IPS-18c (cell line): ENCODE measurements around the gene KRT16.
"Not testable (repeated sequence)": the region's sequence is repeated elsewhere in the genome, so short reads cannot be mapped to it uniquely, and the experiment has no call there.

Source experiments
- H3K4me3 ChIP-seq: 2 replicates; pipeline ENCODE4 v1.7.0; 2013; ENCODE audit warnings: low read depth, mild to moderate bottlenecking, low read length, moderate library complexity; ENCODE audit not compliant: insufficient read depth
- H3K9me3 ChIP-seq: one replicate; pipeline ENCODE4 v1.6.1; 2013; ENCODE audit warnings: mild to moderate bottlenecking, low read length, moderate library complexity; ENCODE audit not compliant: control insufficient read depth, insufficient read depth

KRT16 gene

DNA sequence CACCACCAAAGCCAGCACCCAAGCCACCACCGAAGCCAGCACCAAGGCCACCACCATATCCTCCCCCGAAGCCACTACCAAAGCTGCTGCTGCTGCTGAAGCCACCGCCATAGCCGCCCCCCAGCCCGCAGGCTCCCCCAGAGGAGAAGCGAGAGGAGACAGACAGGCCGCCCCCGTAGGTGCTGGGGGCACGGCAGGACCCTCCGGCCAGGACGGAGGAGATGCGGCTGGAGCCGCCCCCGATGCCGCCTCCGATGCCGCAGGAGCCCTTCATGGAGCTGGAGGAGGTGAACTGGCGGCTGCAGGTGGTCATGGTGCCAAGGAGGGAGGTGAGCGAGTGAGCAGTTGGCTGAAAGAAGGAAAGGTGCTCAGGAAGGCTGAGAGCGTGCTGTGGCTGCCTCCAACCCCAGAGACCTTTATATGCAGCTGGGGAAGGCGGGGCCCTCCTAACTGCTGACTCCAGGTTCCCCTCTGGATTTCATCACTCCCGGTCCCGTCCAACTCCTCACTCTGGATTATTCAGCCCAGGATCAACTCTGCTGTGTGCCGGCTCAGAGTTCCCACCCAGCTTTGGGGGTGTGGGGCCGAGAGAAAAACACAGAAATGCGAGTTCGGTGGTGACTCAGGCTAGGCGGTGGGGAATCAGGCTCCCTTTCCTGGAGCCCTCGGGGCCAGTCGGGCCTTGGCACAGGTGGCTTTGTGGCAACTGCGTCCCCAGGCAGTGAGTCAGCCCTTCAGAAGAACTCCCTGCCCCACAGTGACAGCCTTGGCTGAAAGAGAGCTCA is at the start of gene KRT16:
KRT16 (minus strand) TSS at position 392 of the 785 bp plus-strand sequence; CDS start at position 313, 79 bp downstream.
- H3K4me3 ChIP-seq, H3K9me3 ChIP-seq: not testable (repeated sequence)

GRCh38 chr17:41660221-41660711 is 47.7 kb upstream of the KRT16 start:
- Histone ChIP-seq H3K4me3 (no peak overlapping the region; the same call in 1 of the 2 replicates), H3K9me3 (no peaks in the 10 kb centered on the region)

- no peak overlapping the region for H3K4me3 ChIP-seq
- no peaks in the 10 kb centered on the region for H3K9me3 ChIP-seq
Measured at GRCh38 chr17:41659427-41660212, 47.1 kb upstream of the KRT16 start.

DNA sequence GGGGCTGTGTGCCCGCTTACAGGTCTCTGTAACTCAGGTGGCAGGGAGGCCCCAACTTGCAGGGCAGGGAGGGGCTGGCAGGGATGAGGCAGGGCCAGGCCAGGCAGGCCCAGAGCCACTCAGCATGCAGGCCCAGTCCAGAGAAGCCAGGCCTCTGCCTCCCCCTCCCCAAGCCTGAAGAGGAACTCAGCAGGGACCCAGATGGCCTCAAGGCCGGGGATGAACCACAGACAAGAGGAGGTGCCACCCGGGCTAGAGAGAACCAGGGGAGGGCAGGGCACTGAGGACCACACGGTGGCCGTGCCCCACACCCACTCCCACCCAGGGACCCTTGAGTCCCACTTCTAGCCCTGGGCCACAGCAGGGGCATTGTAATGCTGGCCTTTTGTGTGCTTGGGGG is 46.3 kb upstream of the KRT16 start:
- Histone ChIP-seq H3K4me3 (no peak overlapping the region), H3K9me3 (no peaks in the 10 kb centered on the region)

GRCh38 chr17:41657936-41658335 is 45.4 kb upstream of the KRT16 start:
- Histone ChIP-seq H3K4me3 (no peak overlapping the region), H3K9me3 (no peaks in the 10 kb centered on the region)

- H3K9me3 ChIP-seq, result no peaks in the 10 kb centered on the region
- no peak overlapping the region for H3K4me3 ChIP-seq
Measured at GRCh38 chr17:41657176-41657754, 44.7 kb upstream of the KRT16 start.

DNA sequence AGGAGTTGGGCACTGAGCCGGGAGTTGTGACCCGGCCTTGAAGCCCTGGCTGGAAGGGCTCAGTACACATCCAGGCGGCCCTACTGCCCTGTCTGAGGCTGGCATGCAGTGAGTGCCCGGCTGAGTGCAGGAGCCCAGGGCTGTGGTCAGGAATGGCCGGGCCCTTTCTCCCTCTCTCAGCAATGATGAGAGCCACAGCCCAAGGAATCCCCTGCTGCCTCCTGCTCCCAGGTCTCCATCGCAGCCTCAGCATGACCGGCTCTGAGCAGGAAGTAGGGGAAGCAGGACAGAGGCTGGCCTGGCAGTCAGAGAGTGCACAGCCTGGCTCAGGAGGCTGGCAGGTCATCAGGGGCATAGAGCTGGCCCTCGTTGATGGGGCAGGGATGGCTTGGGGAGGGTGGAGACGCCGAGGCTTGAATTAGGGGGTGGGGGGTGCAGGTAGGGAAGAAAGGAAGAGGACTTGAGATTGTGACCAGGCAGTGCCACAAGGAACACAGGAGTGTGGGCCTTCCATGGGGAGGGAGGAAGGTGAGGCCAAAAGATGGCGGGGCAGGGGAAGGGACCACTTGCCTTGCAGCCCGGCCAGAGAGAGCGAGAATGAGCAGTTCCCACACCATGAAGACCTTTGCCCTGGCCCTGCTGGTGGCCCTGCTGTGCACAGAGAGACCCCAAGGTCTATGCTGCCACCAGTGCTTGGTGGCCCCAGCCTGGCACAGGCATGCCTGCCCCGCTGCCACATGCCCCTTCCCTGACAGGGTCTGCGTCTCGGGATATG is 43.9 kb upstream of the KRT16 start:
- H3K9me3 ChIP-seq, result no peaks in the 10 kb centered on the region
- no peak overlapping the region for H3K4me3 ChIP-seq

DNA sequence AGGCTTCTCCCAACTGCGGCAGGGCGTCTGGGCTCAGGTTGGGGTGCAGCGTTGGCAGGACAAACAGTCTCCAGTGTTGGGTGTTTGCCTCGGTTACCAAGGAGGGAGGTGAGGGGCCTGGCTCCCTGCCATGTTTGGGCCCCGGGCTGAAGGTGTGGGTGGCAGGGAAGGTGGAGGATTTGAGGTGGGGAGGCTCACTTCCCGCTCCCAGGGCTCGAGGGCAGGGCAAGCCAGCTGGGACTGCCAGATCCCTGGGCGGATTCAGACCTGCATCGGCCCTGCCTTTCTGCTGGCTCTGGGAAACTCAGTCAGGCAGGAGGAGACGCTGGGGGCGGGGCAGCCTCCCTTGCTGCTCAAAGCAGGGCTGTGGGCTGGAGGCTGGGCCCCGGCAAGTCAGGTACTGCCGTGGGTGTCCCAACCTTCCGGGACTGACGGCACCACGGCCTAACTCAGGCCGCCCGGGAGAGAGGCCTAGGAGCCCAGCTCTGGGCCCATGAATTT is 43.1 kb upstream of the KRT16 start:
- no peak overlapping the region for H3K4me3 ChIP-seq
- H3K9me3 ChIP-seq, result no peaks in the 10 kb centered on the region

- H3K4me3 ChIP-seq, result no peak overlapping the region
- H3K9me3 ChIP-seq, result no peaks in the 10 kb centered on the region
Measured at GRCh38 chr17:41654678-41655607, 42.4 kb upstream of the KRT16 start.

- H3K4me3 ChIP-seq, result no peak overlapping the region
- no peaks in the 10 kb centered on the region for H3K9me3 ChIP-seq
Measured at GRCh38 chr17:41653892-41654677, 41.5 kb upstream of the KRT16 start.

DNA sequence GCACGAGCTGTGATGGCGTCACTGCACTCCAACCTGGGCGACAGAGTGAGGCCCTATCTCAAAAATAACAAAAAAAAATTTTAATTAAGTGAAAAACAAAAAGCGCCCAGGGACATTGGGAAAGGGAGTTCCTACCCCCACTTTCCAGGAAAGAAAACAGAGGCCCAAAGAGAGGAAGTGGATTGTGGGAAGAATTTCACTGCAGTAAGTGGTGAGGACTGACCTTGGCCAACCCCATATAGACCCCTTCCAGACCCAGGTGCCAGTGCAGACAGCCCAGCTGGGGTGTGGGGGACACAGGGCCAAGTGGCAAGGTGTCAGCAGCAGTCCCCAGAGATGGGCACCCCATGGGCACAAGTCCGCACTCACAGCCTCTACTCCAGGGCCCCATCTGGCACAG is 40.9 kb upstream of the KRT16 start:
- Histone ChIP-seq H3K4me3 (no peak overlapping the region), H3K9me3 (no peaks in the 10 kb centered on the region)

DNA sequence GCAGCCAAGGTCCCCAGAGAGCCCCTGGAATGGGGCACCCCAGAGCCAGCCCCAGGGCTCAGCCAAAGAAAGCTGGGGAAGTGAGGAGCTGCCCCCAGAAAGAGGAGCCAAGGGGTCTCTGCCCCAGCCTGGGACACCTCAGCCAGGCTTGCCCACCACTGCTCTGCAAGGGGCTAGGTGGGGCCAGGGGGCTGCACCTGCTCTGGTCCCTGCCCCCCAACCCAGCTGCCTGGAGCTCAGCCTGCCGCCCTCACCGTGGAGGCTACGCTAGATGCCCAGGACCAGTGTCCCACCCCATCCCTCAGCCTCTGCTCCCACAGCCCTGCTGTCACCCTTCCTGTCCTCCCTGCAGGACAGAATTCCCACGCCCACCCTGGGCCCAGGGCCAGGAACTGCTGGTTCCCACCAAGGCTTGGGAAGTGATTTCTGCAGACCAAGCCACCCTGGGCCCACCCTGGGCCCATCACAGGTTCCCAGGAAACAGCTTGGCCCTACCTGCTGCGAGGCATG is 39.9 kb upstream of the KRT16 start:
- Histone ChIP-seq H3K4me3 (no peak overlapping the region), H3K9me3 (no peaks in the 10 kb centered on the region)

DNA sequence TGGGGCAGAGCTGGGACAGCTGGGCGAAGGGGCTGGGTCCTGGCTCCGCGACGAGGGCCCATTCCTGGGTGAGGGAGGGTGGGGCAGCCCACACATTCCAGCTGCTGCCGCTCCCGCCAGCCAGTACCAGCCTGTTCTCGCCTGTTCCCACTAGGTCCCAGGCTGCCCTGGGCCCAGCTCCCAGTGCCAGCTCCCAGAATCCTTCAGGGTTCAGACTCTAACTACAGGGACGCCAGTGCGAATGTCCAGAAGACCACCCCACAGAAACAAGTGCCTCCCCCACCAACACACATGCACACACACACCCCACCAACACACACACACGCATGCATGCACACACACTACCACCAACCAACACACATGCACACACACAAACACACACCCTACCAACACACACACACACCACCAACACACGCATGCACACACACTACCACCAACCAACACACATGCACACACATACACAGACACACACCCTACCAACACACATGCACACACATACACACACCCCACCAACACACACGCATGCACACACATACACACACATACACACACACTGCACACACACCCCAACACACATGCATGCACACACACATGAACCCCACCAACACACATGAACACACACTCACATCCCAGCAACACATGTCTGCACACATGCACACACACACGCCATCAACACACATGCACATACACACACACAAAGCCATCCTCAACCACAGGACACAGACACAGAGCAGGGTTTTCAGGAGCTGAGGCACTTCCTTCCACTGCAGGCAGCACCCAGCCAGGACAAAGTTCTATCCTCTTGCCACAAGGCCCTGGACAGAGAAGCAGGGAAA is 39.3 kb upstream of the KRT16 start:
- H3K9me3 ChIP-seq, result no peaks in the 10 kb centered on the region
- H3K4me3 ChIP-seq, result no peak overlapping the region

DNA sequence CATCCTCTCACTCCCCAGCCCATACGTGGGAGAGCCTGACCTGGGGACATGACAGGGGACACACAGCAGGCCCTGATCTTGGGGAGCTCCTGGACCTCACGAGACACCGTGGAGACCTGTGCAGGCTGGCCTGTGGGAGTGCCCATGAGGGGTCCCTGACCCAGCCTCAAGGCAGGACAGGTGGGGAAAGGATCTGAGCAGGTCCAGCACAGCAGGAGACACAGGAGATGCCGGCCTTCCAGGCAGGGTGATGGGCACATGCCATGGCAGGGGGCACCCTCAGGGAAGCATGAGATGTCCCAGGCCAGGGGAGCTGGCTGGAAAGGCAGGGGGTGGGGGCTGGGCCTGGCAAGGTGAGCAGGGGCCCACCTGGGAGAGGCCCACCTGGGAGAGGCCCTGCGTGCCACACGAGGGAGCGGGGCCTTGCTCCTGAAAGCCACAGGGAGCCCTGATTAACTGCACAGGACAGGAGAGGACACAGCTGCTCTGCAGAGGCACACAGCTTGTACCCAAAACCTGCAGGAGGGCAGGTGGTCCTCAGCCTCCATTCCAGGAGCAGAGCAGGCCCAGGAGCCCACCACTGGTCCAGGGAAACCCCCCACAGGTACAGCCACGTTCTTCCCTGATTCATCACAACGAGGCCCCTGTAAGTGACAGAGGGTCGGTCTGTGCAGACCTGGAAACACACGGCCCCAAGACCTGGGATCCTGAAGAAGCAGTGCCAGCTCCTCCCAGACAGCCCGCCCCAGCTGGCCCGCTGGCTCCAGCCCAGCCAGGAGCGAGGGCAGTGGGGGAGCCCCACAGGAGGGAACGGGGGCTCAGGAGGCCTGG is 38.4 kb upstream of the KRT16 start:
- no peaks in the 10 kb centered on the region for H3K9me3 ChIP-seq
- no peak overlapping the region for H3K4me3 ChIP-seq
